ENCODE measurements around the gene CCDC136. TPM values are rescaled to one million over a fixed set of nuclear protein-coding genes. Genes with fewer than 3 reads are reported as not detected.

Gene CCDC136
- total RNA-seq, 4 donors from 2014 or later, result 0.61 to 15.8 (median 9.3) TPM

DNA sequence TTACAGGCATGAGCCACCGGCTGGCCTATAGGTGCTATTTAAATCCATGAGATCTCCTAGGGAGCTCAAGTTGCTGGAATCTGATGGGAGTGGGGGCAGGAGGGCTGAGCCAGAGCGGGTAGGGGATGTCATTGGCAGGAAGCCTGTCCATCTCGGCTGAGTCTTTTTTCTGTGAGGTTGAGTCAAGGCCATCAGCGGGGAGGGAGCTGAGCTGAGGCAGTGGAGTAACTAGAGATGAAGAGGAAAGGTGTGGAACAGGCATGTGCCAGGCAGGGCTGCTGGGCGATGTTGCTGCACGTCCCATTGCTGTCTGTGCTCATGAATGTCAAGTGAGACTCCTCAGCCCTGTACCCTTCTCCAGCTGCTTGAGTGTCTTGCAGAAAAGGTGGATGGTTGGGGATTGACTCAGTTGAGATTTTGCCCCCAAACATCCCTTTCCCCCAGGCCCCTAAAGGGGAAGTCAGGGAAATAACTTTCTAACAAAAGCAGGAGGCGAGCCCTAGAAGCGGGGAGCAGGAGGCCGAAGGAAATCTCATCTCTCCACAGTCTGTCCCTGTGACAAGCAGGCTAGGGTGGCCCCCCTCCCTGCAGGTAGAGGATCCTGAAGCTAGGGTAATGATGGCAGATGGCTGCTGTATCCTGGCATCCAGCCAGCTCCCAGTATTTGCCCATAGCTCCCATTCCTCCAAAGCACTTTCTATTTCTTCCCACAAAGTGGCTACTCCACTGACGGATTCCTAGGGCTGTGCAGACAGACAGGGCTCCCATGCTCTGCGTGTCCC lies 76.3 kb downstream of the CCDC136 start:
- TF ChIP-seq, protein P1, sequence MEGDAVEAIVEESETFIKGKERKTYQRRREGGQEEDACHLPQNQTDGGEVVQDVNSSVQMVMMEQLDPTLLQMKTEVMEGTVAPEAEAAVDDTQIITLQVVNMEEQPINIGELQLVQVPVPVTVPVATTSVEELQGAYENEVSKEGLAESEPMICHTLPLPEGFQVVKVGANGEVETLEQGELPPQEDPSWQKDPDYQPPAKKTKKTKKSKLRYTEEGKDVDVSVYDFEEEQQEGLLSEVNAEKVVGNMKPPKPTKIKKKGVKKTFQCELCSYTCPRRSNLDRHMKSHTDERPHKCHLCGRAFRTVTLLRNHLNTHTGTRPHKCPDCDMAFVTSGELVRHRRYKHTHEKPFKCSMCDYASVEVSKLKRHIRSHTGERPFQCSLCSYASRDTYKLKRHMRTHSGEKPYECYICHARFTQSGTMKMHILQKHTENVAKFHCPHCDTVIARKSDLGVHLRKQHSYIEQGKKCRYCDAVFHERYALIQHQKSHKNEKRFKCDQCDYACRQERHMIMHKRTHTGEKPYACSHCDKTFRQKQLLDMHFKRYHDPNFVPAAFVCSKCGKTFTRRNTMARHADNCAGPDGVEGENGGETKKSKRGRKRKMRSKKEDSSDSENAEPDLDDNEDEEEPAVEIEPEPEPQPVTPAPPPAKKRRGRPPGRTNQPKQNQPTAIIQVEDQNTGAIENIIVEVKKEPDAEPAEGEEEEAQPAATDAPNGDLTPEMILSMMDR (IDR thresholded peaks at IDR 0.05 in 4 of 5, conservative IDR thresholded peaks at IDR 0.05 in 1 of 5), result no peak
- TF ChIP-seq POLR2A (IDR thresholded peaks at IDR 0.05), result no peak

DNA sequence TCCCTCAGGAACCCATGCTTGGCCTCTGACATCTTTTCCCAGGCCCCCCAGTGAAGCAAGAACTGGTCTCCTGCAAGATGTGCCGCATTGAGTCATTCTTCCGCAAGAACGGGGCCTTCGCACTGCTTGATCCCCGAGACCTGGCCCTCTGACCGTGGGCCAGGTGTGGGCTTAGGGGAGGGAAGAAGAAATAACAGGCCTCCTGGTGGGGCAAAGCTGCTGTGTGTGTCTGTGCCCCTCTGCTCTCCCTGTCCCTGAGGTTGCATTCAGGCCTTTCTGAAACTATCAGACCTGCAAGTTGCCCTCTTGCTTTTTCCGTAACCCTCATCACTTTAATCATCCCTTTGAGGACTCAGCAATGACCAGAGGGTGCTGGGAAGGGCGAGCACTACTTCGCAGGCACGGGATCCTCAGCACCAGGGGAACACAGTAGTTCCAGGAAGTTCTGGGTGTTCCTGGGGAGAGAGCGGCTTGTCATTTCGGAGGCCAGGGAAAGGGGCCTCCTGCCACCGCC lies 76.9 kb downstream of the CCDC136 start:
- in situ Hi-C loops (cut with MboI; ENCODE audit: low sequenced_read_pairs in 4 of 4) (loop anchor here in 2 of 4 donors (10.0 to 25.0 kb wide), 2 partner anchors 124 to 406 kb away; partner anchors contain the start of gene HILPDA (in 1 of the 2)), intact Hi-C loops (cut with DNase I; ENCODE audit: low total_unique reads) (loop anchor here (5.0 kb wide), 1 partner anchor 126 kb away; no protein-coding TSS in a partner anchor)
- H3K27me3 ChIP-seq, result no peaks in the 10 kb centered on the region
- H3K9me3 ChIP-seq, result no peaks in the 10 kb centered on the region
- peak in 1 of 2 donors; percentile 3 for ATAC-seq
- H3K4me3 ChIP-seq, result peak overlapping the region; percentile 48 to 79 (median 64)
- TF ChIP-seq, protein P1 (IDR thresholded peaks at IDR 0.05 in 4 of 5, conservative IDR thresholded peaks at IDR 0.05 in 1 of 5), result no peak
- TF ChIP-seq POLR2A (IDR thresholded peaks at IDR 0.05), result no peak
- no peak for DNase-seq
- no peaks in the 10 kb centered on the region for H3K36me3 ChIP-seq
- peaks cover 14 to 15% of the 10 kb centered on the region in 2 donors for H3K4me1 ChIP-seq
- peak overlapping the region in 2 of 4 donors; percentile 34 to 44 for H3K27ac ChIP-seq

More for the DNA sequence above, 76.3 kb downstream of the CCDC136 start:
- no peaks in the 10 kb centered on the region for H3K27me3 ChIP-seq
- in situ Hi-C loops (cut with MboI; ENCODE audit: low sequenced_read_pairs in 4 of 4), result loop anchor here in 2 of 4 donors (10.0 to 25.0 kb wide), 2 partner anchors 123 to 406 kb away; partner anchors contain the start of gene HILPDA (in 1 of the 2)
- peaks cover 18 to 21% of the 10 kb centered on the region in 2 donors for H3K4me1 ChIP-seq
- no peak overlapping the region for H3K27ac ChIP-seq
- DNase-seq (peak in 1 of 2 donors; percentile 59), ATAC-seq (no peak)
- H3K4me3 ChIP-seq, result no peak overlapping the region
- intact Hi-C loops (cut with DNase I; ENCODE audit: low total_unique reads), result loop anchor here (5.0 kb wide), 1 partner anchor 126 kb away; no protein-coding TSS in a partner anchor
- H3K36me3 ChIP-seq, result no peaks in the 10 kb centered on the region
- no peaks in the 10 kb centered on the region for H3K9me3 ChIP-seq

GRCh38 chr7:128869138-128869943 lies 77.6 kb downstream of the CCDC136 start:
- DNase-seq (peak in 1 of 2 donors; percentile 48), ATAC-seq (peak; percentile 32 to 64)
- Histone ChIP-seq H3K36me3 (no peaks in the 10 kb centered on the region), H3K27me3 (no peaks in the 10 kb centered on the region), H3K4me1 (peaks cover 10 to 12% of the 10 kb centered on the region in 2 donors), H3K27ac (peak overlapping the region; percentile 34 to 53 (median 42)), H3K9me3 (no peaks in the 10 kb centered on the region), H3K4me3 (peak overlapping the region; percentile 48 to 79 (median 64))
- in situ Hi-C loops (cut with MboI; ENCODE audit: low sequenced_read_pairs in 4 of 4) (loop anchor here in 2 of 4 donors (10.0 to 25.0 kb wide), 2 partner anchors 125 to 407 kb away; partner anchors contain the start of gene HILPDA (in 1 of the 2)), intact Hi-C loops (cut with DNase I; ENCODE audit: low total_unique reads) (loop anchor here (5.0 kb wide), 1 partner anchor 127 kb away; no protein-coding TSS in a partner anchor)
- no peak for TF ChIP-seq POLR2A (IDR thresholded peaks at IDR 0.05)
- TF ChIP-seq, protein P1 (IDR thresholded peaks at IDR 0.05 in 4 of 5, conservative IDR thresholded peaks at IDR 0.05 in 1 of 5), result peak in 3 of 5 experiments; percentile 14 to 54 (median 36)

DNA sequence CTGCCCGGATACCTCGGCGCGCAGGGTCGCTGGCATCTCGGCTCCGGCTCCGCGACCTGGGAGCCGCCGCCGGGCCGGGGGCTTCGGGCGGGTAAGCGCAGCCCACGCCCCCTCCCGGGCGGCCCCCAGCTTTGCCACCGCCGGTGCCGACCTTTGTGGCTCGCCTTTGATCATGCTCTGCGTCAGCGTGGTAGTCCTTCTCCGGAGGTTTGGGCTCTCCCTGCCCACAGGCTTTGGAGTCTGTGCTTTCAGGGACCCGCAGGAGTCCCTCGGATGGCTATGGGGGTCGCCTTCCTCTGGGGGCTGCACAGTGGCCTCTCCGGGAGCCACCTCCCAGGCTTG lies 78.1 kb downstream of the CCDC136 start:
- H3K27me3 ChIP-seq, result no peaks in the 10 kb centered on the region
- DNase-seq, result peak in 1 of 2 donors; percentile 16
- no peaks in the 10 kb centered on the region for H3K36me3 ChIP-seq
- peaks cover 12 to 16% of the 10 kb centered on the region in 2 donors for H3K4me1 ChIP-seq
- TF ChIP-seq POLR2A (IDR thresholded peaks at IDR 0.05), result no peak
- TF ChIP-seq, protein P1 (IDR thresholded peaks at IDR 0.05 in 4 of 5, conservative IDR thresholded peaks at IDR 0.05 in 1 of 5), result no peak
- peak; percentile 2 to 7 for ATAC-seq
- in situ Hi-C loops (cut with MboI; ENCODE audit: low sequenced_read_pairs in 4 of 4) (loop anchor here in 3 of 4 donors (10.0 to 25.0 kb wide), 4 partner anchors 75 to 408 kb away; partner anchors contain the start of genes CCDC136 (in 1 of the 3) and HILPDA (in 1 of the 3)), intact Hi-C loops (cut with DNase I; ENCODE audit: low total_unique reads) (loop anchor here (5.0 kb wide), 1 partner anchor 128 kb away; no protein-coding TSS in a partner anchor)
- peak overlapping the region in 2 of 4 donors; percentile 39 to 44 for H3K27ac ChIP-seq
- H3K9me3 ChIP-seq, result no peaks in the 10 kb centered on the region
- peak overlapping the region; percentile 48 to 79 (median 64) for H3K4me3 ChIP-seq
